Mucosa of stomach (tissue), 1 donor: Measurements from ENCODE around the gene TSPEAR.

Experiments
- H3K27me3 ChIP-seq: one replicate; pipeline ENCODE4 v1.7.0; 2013; ENCODE audit warnings: mild to moderate bottlenecking, low read length; ENCODE audit not compliant: control insufficient read depth, insufficient read depth
- H3K36me3 ChIP-seq: one replicate; pipeline ENCODE4 v1.7.0; 2013; ENCODE audit warnings: low read length; ENCODE audit not compliant: control insufficient read depth, insufficient read depth
- H3K4me1 ChIP-seq: one replicate; pipeline ENCODE4 v1.7.0; 2013; ENCODE audit warnings: mild to moderate bottlenecking, low read length; ENCODE audit not compliant: control insufficient read depth, insufficient read depth
- H3K4me3 ChIP-seq: one replicate; pipeline ENCODE4 v1.7.0; 2013; ENCODE audit warnings: low read length
- H3K9ac ChIP-seq: one replicate; pipeline ENCODE4 v1.7.0; 2013; ENCODE audit warnings: mild to moderate bottlenecking, low read length, moderate library complexity
- H3K9me3 ChIP-seq: one replicate; pipeline ENCODE4 v1.7.0; 2013; ENCODE audit warnings: mild to moderate bottlenecking, low read length, moderate library complexity; ENCODE audit not compliant: control insufficient read depth
- donor health status: Pancreatic carcinoma.

TSPEAR gene

DNA sequence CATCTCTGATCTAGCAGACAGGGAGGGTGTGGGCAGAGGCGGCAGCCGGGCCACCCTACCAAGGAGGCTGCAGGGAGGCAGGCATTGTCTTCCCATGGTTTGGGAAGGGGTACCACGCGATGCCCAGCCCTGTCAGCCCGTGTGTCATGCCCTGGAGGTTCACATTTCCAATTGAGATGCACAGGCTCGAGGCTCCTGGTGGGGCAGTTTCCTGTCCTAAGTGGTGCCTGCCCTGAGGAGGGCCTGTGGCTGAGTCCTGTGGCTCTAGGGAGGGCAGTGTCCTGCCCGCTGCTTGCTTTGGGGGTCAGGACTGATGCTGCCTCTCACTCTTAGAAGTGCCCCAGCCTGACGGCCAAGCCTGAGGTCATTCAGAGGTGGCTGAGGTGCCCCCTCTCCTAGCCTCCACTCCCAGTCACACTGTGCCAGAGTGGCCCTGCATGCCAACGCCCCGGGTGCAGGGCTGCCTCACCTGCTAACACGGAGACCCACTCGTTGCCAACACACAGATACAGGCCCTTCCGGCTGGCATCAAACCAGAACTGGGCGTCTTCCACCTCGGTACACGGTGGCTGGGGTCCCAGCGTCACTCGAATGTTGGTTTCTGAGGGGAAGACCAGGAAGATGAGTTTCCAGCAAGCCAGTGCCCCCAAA lies 183.3 kb downstream of the TSPEAR start:
- Histone ChIP-seq H3K9me3 (no peaks in the 10 kb centered on the region), H3K9ac (no peak overlapping the region), H3K36me3 (no peaks in the 10 kb centered on the region), H3K27me3 (no peaks in the 10 kb centered on the region), H3K4me1 (no peaks in the 10 kb centered on the region), H3K4me3 (no peak overlapping the region)

DNA sequence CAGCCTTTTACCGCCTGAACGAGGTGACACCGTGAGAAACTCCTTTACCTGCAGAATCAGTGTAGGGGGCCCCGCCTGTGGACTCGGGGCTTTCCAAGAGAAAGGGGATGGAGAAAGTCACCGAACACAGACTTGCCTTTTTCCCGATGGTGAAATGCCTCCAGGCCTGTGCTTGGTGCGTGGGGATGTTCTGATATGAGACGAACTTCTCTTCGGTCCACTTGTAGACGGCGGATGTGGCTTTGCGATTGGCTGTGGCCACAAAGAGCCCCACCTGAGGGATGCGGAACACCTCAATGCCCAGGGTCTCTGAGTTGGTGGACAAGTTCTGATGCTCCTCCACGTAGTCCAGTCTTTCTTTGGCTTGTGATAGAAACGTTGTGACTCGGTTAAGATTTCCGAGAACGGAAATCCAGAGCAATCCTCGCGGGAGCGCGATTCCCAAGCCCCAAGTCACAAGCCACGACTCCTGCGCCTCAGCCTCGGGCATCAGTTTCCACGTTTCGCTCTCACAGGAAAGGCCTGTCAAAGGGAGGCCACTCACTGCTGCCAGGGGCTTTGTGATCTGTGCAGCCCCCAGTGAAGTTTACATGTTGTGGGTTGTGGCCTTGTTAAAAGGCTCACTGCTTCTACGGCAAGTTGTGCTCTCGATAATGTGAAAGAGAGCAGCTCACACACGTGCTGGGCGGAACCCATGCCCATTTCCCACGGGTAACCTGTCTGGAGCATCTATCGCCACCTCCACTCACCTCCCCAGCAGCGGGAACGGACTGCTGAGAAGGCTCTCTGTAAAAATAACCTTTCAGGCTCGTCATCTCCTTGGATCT lies 184.0 kb downstream of the TSPEAR start:
- no peak overlapping the region for H3K4me3 ChIP-seq
- no peaks in the 10 kb centered on the region for H3K36me3 ChIP-seq
- no peak overlapping the region for H3K9ac ChIP-seq
- H3K27me3 ChIP-seq: no peaks in the 10 kb centered on the region
- no peaks in the 10 kb centered on the region for H3K9me3 ChIP-seq
- no peaks in the 10 kb centered on the region for H3K4me1 ChIP-seq

DNA sequence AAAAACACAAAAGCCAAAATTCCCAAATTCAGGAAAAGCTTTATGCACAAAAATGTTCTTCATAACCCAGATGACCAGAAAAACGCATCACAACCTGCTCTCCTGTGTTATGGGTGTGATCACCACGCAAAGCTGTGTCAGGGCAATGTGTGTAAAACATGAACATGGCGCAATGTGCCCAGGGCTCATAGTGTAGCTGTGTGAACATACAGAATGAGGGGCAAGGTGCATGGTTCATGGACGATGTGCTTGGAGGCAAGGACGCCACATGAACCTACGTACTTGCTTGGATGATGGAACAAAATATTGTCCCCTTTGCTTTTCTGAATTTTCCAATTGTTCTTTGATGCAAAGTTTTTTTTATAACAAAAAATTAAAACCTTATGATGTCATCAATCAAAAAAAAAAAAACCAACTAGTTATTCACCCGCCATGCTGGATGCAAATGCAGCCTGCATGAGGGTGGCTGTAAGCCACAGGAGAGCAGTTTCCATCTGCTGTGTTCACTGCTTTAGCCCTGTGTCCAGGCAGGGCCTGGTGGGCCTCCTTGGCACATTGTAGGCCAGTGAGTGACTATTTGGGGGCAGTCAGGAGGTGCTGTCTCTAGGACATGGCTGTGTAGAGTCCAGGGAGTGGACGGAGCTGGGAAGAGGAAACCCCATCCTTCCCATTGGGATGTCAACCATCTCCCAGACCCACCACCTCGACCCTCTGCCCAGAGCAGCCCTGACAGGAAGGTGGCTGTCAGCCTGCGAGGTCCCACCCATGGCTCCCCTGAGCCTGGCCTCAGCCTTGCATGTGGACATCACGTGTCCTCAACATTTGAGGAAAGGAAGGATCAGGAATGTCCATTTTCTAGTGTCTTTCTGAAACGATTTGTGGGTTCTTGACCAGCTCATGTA lies 185.0 kb downstream of the TSPEAR start:
- no peak overlapping the region for H3K9ac ChIP-seq
- H3K27me3 ChIP-seq: no peaks in the 10 kb centered on the region
- H3K9me3 ChIP-seq: no peaks in the 10 kb centered on the region
- no peak overlapping the region for H3K4me3 ChIP-seq
- no peaks in the 10 kb centered on the region for H3K4me1 ChIP-seq
- H3K36me3 ChIP-seq: no peaks in the 10 kb centered on the region

DNA sequence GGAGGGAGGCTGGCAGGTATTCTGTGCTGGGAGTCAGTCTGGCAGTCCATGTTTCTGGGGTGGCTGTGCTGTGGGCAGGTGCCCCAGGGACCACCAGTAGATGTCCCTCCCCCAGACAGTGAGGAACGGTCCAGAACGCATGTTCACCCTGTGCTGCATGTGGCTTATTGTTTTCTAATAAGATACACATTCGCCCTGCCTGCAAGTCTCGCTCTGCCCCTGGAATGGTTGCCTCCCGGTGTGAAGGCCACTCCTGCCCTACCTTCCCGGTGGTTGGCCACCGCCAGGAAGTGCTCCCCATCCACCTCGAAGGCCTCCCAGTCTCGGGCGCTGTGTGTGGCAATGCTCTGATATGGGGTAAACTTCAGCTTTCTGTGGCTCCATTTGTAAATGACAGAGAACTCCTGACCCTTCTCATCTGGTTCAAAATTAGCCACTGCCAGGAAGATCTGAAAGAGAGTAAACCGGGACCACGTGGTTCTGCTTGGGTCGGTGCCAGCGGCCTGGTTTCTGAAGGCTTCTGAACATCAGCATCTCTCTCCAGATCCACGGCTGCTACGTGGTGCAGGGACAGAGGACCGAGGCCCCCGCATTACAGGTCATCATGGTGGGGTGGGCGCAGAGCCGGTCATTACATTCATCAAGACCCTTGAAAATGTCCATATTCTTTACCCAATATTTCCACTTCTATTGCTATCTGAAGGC lies 185.8 kb downstream of the TSPEAR start:
- H3K27me3 ChIP-seq: no peaks in the 10 kb centered on the region
- no peaks in the 10 kb centered on the region for H3K4me1 ChIP-seq
- no peaks in the 10 kb centered on the region for H3K36me3 ChIP-seq
- H3K9ac ChIP-seq: no peak overlapping the region
- H3K4me3 ChIP-seq: no peak overlapping the region
- H3K9me3 ChIP-seq: no peaks in the 10 kb centered on the region

DNA sequence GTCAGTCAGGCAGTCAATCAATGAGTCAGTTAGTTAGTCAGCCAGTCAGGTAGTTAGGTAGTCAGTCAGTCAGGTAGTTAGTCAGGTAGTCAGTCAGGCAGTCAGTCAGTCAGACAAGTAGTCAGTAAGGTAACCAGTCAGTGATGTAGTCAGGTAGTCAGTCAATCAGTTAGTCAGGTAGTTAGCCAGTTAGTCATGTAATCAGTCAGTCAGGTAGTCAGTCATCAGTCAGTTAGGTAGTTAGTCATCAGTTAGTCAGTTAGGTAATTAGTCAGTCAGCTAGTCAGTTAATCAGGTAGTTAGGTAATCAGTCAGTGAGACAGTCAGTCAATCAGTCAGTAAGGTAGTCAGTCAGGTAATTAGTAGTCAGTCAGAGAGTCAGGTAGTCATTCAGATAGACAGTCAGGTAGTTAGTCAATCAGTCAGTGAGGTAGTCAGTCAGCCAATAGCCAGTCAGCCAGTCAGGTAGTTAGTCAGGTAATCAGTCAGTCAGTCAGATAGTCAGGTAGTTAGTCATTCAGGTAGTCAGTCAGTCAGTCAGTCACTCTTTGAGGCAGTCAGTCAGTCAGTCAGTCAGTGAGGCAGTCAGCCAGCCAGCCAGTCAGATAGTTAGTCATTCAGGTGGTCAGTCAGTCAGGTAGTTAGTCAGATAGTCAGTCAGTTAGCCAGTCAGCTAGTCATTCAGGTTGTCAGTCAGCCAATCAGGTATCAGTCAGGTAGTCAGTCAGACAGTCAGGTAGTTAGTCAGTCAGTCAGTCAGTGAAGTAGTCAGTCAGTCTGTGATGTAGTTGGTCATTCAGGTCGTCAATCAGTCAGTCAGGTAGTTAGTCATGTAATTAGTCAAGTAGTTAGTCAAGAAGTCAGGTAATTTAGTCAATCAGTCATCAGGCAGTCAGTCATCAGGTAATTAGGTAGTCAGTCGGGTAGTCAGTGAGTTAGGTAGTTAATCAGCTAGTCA lies 186.7 kb downstream of the TSPEAR start:
- Histone ChIP-seq H3K4me1 (no peaks in the 10 kb centered on the region), H3K9me3 (no peaks in the 10 kb centered on the region), H3K9ac (no peak overlapping the region), H3K4me3 (no peak overlapping the region), H3K27me3 (no peaks in the 10 kb centered on the region), H3K36me3 (no peaks in the 10 kb centered on the region)

DNA sequence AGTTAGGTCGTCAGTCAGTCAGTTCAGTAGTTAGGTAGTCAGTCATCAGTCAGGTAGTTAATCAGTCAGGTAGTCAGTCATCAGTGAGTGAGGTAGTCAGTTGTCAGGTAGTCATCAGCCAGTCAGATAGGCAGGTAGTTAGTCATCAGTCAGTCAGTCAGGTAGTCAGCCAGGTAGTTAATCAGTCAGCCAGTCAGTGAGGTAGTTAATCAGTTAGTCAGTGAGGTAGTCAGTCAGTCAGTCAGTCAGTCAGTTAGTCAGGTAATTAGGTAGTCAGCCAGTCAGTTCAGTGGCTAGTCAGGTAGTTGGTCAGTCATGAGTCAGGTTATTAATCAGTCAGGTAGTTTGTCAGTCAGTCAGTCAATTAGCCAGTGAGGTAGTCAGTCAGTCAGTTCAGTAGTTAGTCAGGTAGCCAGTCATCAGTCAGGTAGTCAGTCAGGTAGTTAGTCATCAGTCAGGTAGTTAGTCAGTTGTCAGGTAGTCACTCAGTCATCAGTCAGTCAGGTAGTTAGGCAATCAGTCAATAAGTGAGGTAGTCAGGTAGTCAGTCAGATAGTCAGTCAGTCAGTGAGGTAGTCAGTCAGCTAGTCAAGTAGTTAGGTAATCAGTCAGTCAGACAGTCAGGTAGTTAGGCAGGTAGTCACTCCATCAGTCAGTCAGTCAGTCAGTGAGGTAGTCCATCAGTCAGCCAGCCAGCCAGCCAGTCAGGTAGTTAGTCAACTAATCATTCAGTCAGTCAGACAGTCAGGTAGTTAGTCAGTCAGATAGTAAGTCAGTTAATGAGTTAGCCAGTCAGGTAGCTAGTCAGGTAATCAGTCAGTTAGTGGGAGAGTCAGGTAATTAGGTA lies 187.6 kb downstream of the TSPEAR start:
- H3K4me3 ChIP-seq: no peak overlapping the region
- no peaks in the 10 kb centered on the region for H3K36me3 ChIP-seq
- H3K9ac ChIP-seq: no peak overlapping the region
- no peaks in the 10 kb centered on the region for H3K27me3 ChIP-seq
- H3K4me1 ChIP-seq: no peaks in the 10 kb centered on the region
- H3K9me3 ChIP-seq: no peaks in the 10 kb centered on the region

DNA sequence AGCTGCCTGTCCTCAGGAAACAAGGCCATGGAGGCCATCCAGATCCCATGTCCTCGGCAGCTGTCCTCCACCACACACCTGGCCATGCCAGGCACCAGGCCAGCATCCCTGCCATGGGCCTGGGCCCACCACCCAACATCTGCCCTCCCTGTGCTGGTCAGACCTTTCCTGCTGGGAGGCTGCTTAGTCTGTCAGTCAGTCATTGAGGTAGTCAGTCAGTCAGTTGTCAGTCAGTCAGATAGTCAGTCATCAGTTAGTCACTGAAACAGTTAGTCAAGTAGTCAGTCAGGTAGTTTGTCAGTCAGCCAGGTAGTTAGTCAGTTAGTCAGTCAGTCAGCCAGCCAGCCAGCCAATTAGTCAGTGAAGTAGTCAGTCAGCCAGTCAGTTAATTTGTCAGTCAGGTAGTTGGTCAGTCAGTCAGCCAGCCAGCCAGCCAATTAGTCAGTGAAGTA lies 188.6 kb downstream of the TSPEAR start:
- Histone ChIP-seq H3K9ac (no peak overlapping the region), H3K4me3 (no peak overlapping the region), H3K4me1 (no peaks in the 10 kb centered on the region), H3K27me3 (no peaks in the 10 kb centered on the region), H3K9me3 (no peaks in the 10 kb centered on the region), H3K36me3 (no peaks in the 10 kb centered on the region)

DNA sequence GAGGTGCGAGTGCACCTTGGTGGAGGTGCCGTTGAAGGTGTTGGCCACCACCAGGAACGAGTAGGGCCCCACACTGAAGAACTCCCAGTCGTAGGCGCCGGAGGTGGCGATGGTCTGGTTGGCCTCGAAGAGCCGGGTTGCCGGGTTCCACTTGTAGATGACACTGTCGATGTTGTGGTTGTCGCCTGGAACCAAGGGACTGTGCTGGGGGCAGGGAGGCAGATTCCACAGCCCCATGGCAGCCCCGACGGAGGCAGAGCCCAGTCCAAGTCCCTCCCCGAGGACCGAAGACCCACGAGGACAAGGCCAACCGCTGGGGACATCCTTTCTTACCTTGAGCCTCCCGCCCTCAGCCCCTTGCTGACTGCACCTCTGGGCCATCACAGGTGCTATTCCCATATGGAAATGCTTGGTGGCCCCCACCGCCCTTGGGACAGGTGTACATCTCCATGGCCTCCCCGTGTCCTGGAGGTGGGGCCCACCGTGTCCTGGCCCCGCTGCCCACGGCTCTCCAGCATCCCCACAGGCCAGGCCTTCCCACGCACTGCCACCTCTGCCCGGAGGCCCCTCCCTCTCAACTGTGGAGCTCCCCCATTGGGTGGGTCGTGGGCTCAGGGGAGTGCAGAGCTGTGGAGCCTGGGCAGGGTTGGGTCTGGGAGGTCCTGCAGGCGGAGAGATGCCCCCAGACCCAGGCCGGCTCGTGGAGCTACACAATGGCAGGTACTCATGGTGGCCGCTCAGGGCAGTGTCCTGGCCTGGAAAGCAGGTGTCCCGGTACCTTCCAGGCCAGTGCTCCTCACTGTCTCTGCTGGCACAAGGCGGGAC lies 189.2 kb downstream of the TSPEAR start:
- Histone ChIP-seq H3K9me3 (no peaks in the 10 kb centered on the region), H3K4me3 (no peak overlapping the region), H3K9ac (no peak overlapping the region), H3K27me3 (no peaks in the 10 kb centered on the region), H3K4me1 (no peaks in the 10 kb centered on the region), H3K36me3 (no peaks in the 10 kb centered on the region)

DNA sequence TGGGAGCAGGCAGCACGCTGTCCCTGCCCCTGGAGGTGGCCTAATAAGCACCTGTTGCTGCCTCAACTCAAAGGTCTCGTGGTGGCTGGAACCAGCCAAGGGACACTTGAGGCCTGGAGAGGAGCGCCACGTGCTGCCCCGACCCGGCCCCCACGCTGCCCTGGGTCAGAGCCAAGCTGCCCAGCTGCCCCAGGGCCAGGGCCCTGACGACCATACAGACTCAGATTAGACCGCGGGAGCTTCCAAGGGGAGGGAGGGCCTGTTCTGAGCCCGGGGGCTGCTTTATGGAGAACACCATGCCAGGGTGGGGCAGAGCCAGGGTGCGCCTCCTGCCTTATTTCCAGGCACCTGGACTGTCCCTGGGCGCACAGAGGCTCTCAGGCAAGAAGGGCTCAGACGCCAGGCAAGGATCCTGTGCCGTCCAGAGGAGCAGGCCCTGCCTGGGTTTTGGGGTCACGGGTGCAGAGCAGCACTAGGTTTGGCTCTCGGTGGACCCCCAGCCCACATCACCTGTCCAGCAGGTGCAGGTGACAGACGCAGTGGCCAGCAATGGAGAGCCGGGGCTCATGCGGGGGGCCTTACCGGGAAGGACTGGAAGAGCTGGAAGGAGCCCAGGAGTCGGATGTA lies 190.0 kb downstream of the TSPEAR start:
- no peaks in the 10 kb centered on the region for H3K4me1 ChIP-seq
- no peaks in the 10 kb centered on the region for H3K36me3 ChIP-seq
- H3K9ac ChIP-seq: no peak overlapping the region
- no peak overlapping the region for H3K4me3 ChIP-seq
- H3K27me3 ChIP-seq: no peaks in the 10 kb centered on the region
- H3K9me3 ChIP-seq: no peaks in the 10 kb centered on the region
